WTC11 (cell line): ENCODE results near the gene SPINK8. TPM values are rescaled to one million over a fixed set of nuclear protein-coding genes. Genes with fewer than 3 reads are reported as not detected.

ENCODE experiments used
- ATAC-seq: fragments of 200-7000 bp; cut with Tn5 transposase; 2 replicates; pipeline ENCODE4 v1.10.0; 2021; ENCODE audit warnings: mild to moderate bottlenecking, moderate library complexity
- CTCF ChIA-PET: fragments of 300-600 bp; sonication (Branson Sonifier 250); formaldehyde crosslinking; loops from one replicate; lab custom pipeline; 2021; ENCODE audit warnings: antibody characterized with exemption; lab: Charles Lee
- POLR2A ChIA-PET: fragments of 350-600 bp; sonication (Branson Sonifier 250); formaldehyde crosslinking; loops from one replicate; lab custom pipeline; 2021; ENCODE audit warnings: antibody characterized with exemption; lab: Charles Lee
- DNase-seq: peaks from one replicate; pipeline ENCODE4 v3.0.0; 2021; ENCODE audit warnings: low spot score
- H3K27ac Mint-ChIP-seq: 2 replicates; pipeline ENCODE4 v1.8.0; 2021; ENCODE audit warnings: mixed read lengths
- H3K27me3 Mint-ChIP-seq: 2 replicates; pipeline ENCODE4 v1.8.0; 2021; ENCODE audit warnings: low read depth, mild to moderate bottlenecking, moderate library complexity, mixed read lengths
- H3K36me3 Mint-ChIP-seq: 2 replicates; pipeline ENCODE4 v1.8.0; 2021; ENCODE audit warnings: mixed read lengths
- H3K4me1 Mint-ChIP-seq: 2 replicates; pipeline ENCODE4 v1.8.0; 2022; ENCODE audit warnings: mixed read lengths
- H3K4me3 Mint-ChIP-seq: 2 replicates; pipeline ENCODE4 v1.8.0; 2021; ENCODE audit warnings: mild to moderate bottlenecking, moderate library complexity, mixed read lengths
- H3K9me3 Mint-ChIP-seq: 2 replicates; pipeline ENCODE4 v1.8.0; 2021; ENCODE audit warnings: mixed read lengths
- CTCF ChIP-seq: fragments of 200-600 bp; IDR thresholded peaks from 2 replicates; pipeline ENCODE4 v1.8.0; 2022; ENCODE audit warnings: antibody characterized with exemption
- ERG ChIP-seq: fragments of 250-450 bp; sonication (Bioruptor Pico); IDR thresholded peaks from 2 replicates; pipeline ENCODE4 v1.8.0; 2021; ENCODE audit warnings: mild to moderate bottlenecking
- ETV6 ChIP-seq: sonication (generic); formaldehyde crosslinking; IDR thresholded peaks from 2 replicates; pipeline ENCODE4 v1.8.1; 2022; ENCODE audit warnings: mild to moderate bottlenecking, missing genetic modification reagents
- HMGA2 ChIP-seq: fragments of 250-450 bp; sonication (Bioruptor Pico); IDR thresholded peaks from 2 replicates; pipeline ENCODE4 v1.4.0; 2021; ENCODE audit warnings: mild to moderate bottlenecking, moderate library complexity
- HMGXB4 ChIP-seq: sonication (generic); formaldehyde crosslinking; IDR thresholded peaks from 2 replicates; pipeline ENCODE4 v1.8.1; 2023; ENCODE audit warnings: mild to moderate bottlenecking, moderate library complexity, missing genetic modification reagents
- JUN ChIP-seq: sonication (generic); formaldehyde crosslinking; IDR thresholded peaks from 2 replicates; pipeline ENCODE4 v1.8.0; 2023; ENCODE audit warnings: mild to moderate bottlenecking, missing genetic modification reagents
- PREB ChIP-seq: sonication (generic); formaldehyde crosslinking; IDR thresholded peaks from 2 replicates; pipeline ENCODE4 v1.8.1; 2022; ENCODE audit warnings: mild to moderate bottlenecking, missing genetic modification reagents, moderate library complexity, borderline replicate concordance
- SOX15 ChIP-seq: fragments of 250-450 bp; sonication (Bioruptor Pico); IDR thresholded peaks from 2 replicates; pipeline ENCODE4 v1.9.0; 2021; ENCODE audit warnings: mild to moderate bottlenecking
- ZNF263 ChIP-seq: sonication (generic); formaldehyde crosslinking; IDR thresholded peaks from 2 replicates; pipeline ENCODE4 v1.8.1; 2022; ENCODE audit warnings: low read depth, mild to moderate bottlenecking, moderate library complexity, missing genetic modification reagents
- ZNF281 ChIP-seq: sonication (generic); formaldehyde crosslinking; IDR thresholded peaks from 2 replicates; pipeline ENCODE4 v1.8.0; 2023; ENCODE audit warnings: mild to moderate bottlenecking, missing genetic modification reagents
- microRNA-seq: library from miRNA; unstranded; fragments of <30 nt; microRNA quantifications from one replicate; pipeline ENCODE4 v1.2.0, GENCODE V29; 2022; ENCODE audit warnings: borderline number of aligned reads
- total RNA-seq: library from RNA; stranded (reverse); gene quantifications from 3 replicates; pipeline ENCODE4 v1.2.3, GENCODE V29; 2021

Gene SPINK8
- total RNA-seq, 1 experiment from 2014 or later: not detected

GRCh38 chr3:48258530-48258929 is 74.9 kb downstream of the SPINK8 start:
- H3K27ac Mint-ChIP-seq: no peak overlapping the region
- H3K4me3 Mint-ChIP-seq: no peak overlapping the region
- H3K9me3 Mint-ChIP-seq: peaks cover 10% of the 10 kb centered on the region
- ATAC-seq: no peak
- CTCF ChIA-PET: no interaction called here
- POLR2A ChIA-PET: no interaction called here
- H3K4me1 Mint-ChIP-seq: no peaks in the 10 kb centered on the region
- H3K27me3 Mint-ChIP-seq: no peaks in the 10 kb centered on the region
- no peak for TF ChIP-seq HMGA2 (CRISPR knock-in tag)
- no peak for TF ChIP-seq ERG
- no peak for TF ChIP-seq CTCF
- no peak for TF ChIP-seq ZNF263 (CRISPR knock-in tag)
- TF ChIP-seq PREB (CRISPR knock-in tag): no peak
- TF ChIP-seq JUN: no peak
- no peak for TF ChIP-seq HMGXB4 (CRISPR knock-in tag)
- TF ChIP-seq ETV6 (CRISPR knock-in tag): no peak
- no peak for TF ChIP-seq SOX15
- TF ChIP-seq ZNF281 (CRISPR knock-in tag): no peak
- TF ChIP-seq, all 79 proteins: peak for 0
- no peak for DNase-seq
- H3K36me3 Mint-ChIP-seq: peaks cover 84% of the 10 kb centered on the region

Small RNAs within 50 kb of the gene (microRNA-seq; reads per million reads assigned to microRNA genes)
- gene MIR2115: 2.1 reads per million

Other genes with a start within 250 kb of the SPINK8 start
- gene CDC25A, start 145.2 kb downstream of the SPINK8 start, total RNA-seq: 52.4 to 57.6 TPM (median 54.7 TPM) in 3 replicates
- not detected in 3 replicates for gene CAMP, start 110.2 kb downstream of the SPINK8 start, total RNA-seq
- 96.1 to 104 TPM (median 102 TPM) in 3 replicates for gene ZNF589, start 92.6 kb downstream of the SPINK8 start, total RNA-seq
- 9.9 to 13.4 TPM (median 11.0 TPM) in 3 replicates for gene NME6, start 32.3 kb downstream of the SPINK8 start, total RNA-seq
- gene FBXW12, start 38.6 kb upstream of the SPINK8 start, total RNA-seq: 1.9 to 2.5 TPM (median 2.0 TPM) in 3 replicates
- gene PLXNB1, start 96.4 kb upstream of the SPINK8 start, total RNA-seq: 119 to 143 TPM (median 125 TPM) in 3 replicates
- 23.9 to 25.1 TPM (median 24.7 TPM) in 3 replicates for gene CCDC51, start 106.5 kb upstream of the SPINK8 start, total RNA-seq
- gene TMA7, start 106.6 kb upstream of the SPINK8 start, total RNA-seq: 281 to 318 TPM (median 285 TPM) in 3 replicates
- 15.5 to 18.2 TPM (median 15.6 TPM) in 3 replicates for gene ATRIP, start 113.1 kb upstream of the SPINK8 start, total RNA-seq
- gene SHISA5, start 170.5 kb upstream of the SPINK8 start, total RNA-seq: 137 to 165 TPM (median 158 TPM) in 3 replicates
- gene PFKFB4, start 223.1 kb upstream of the SPINK8 start, total RNA-seq: 18.0 to 26.8 TPM (median 26.7 TPM) in 3 replicates
- gene UCN2, start 230.1 kb upstream of the SPINK8 start, total RNA-seq: 0.34 to 0.46 TPM in 2 of 3 replicates, not detected in the other